Hematopoietic multipotent progenitor cell treated with erythropoietin and hydrocortisone succinate and interleukin-3 and kit ligand, for 15 days (in vitro differentiated cells): ENCODE data around the gene AIP.
A peak's percentile ranks its signal among the peaks of the same experiment; 100 is the strongest.

Source experiments
- DNase-seq: peaks from one replicate; pipeline ENCODE4 v3.0.0-alpha.2; 2015; ENCODE audit warnings: low spot score

Gene AIP

GRCh38 chr11:67493548-67494370 is 10.9 kb downstream of the AIP start:
- DNase-seq: no peak

- no peak for DNase-seq
Measured at GRCh38 chr11:67494371-67495233, 11.8 kb downstream of the AIP start.

- no peak for DNase-seq
Measured at GRCh38 chr11:67495234-67496005, 12.6 kb downstream of the AIP start.

- DNase-seq: no peak
Measured at GRCh38 chr11:67496113-67496512, 13.3 kb downstream of the AIP start.

GRCh38 chr11:67497656-67498291 is 14.9 kb downstream of the AIP start:
- no peak for DNase-seq

- DNase-seq: no peak
Measured at GRCh38 chr11:67498544-67498972, 15.7 kb downstream of the AIP start.

GRCh38 chr11:67499808-67500483 is 17.1 kb downstream of the AIP start:
- DNase-seq: no peak

GRCh38 chr11:67500484-67500821 is 17.6 kb downstream of the AIP start:
- no peak for DNase-seq

- DNase-seq: no peak
Measured at GRCh38 chr11:67500831-67501715, 18.2 kb downstream of the AIP start.

- no peak for DNase-seq
Measured at GRCh38 chr11:67501854-67502253, 19.0 kb downstream of the AIP start.

- no peak for DNase-seq
Measured at GRCh38 chr11:67502328-67502979, 19.6 kb downstream of the AIP start.

GRCh38 chr11:67503119-67504004 is 20.5 kb downstream of the AIP start:
- DNase-seq: no peak

- no peak for DNase-seq
Measured at GRCh38 chr11:67504005-67504949, 21.5 kb downstream of the AIP start.

GRCh38 chr11:67504950-67505581 is 22.2 kb downstream of the AIP start, which contains the start of gene PITPNM1:
Gene PITPNM1, minus strand, starts transcription at chr11:67505363. Its CDS starts 1,183 bp downstream, at chr11:67504180.
- no peak for DNase-seq

GRCh38 chr11:67505605-67506396 is 23.0 kb downstream of the AIP start:
- peak; percentile 88 for DNase-seq

GRCh38 chr11:67506426-67507051 is 23.7 kb downstream of the AIP start:
- no peak for DNase-seq
